GM18907 (cell line): ENCODE measurements around the gene STOX1.
"Not testable (repeated sequence)": the region's sequence is repeated elsewhere in the genome, so short reads cannot be mapped to it uniquely, and the experiment has no call there.

Experiments
- ATAC-seq: cut with Tn5 transposase; IDR thresholded peaks from one replicate; pipeline ENCODE4 v1.9.1; 2021; ENCODE audit warnings: mild to moderate bottlenecking, moderate library complexity; ENCODE audit not compliant: unreplicated experiment

Gene STOX1

GRCh38 chr10:68879628-68880027, 52.3 kb downstream of the STOX1 start:
- ATAC-seq, result no peak

GRCh38 chr10:68880181-68880580, 52.9 kb downstream of the STOX1 start:
- ATAC-seq, result no peak

- no peak for ATAC-seq
Measured at GRCh38 chr10:68895041-68895440, 67.7 kb downstream of the STOX1 start.

GRCh38 chr10:68897336-68897741, 70.0 kb downstream of the STOX1 start:
- no peak for ATAC-seq

- no peak for ATAC-seq
Measured at GRCh38 chr10:68899186-68899745, 71.9 kb downstream of the STOX1 start.

- ATAC-seq, result peak; percentile 48
Measured at GRCh38 chr10:68900427-68901104, 73.2 kb downstream of the STOX1 start.

GRCh38 chr10:68901105-68901927, 74.0 kb downstream of the STOX1 start, which contains the start of gene DDX50:
Gene DDX50, plus strand, starts transcription at chr10:68901315. Its CDS starts 70 bp downstream, at chr10:68901385.
- peak; percentile 98 for ATAC-seq

GRCh38 chr10:68902382-68902781, 75.1 kb downstream of the STOX1 start:
- no peak for ATAC-seq

- no peak for ATAC-seq
Measured at GRCh38 chr10:68924593-68924992, 97.3 kb downstream of the STOX1 start.

DNA sequence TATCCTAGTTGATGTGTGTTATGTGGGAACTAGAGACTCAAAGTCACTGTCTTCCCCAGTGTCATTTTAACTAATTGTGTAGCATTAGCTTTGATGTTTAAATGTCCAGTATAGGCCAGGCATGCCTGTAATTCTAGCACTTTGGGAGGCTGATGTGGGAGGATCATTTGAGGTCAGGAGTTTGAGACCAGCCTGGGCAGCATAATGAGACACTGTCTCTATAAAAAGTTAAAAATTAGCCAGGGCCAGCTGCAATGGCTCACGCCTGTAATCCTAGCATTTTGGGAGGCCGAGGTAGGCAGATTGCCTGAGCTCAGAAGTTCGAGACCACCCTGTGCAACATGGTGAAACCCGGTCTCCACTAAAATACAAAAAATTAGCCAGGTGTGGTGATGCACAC, 98.2 kb downstream of the STOX1 start:
- ATAC-seq, result no peak

DNA sequence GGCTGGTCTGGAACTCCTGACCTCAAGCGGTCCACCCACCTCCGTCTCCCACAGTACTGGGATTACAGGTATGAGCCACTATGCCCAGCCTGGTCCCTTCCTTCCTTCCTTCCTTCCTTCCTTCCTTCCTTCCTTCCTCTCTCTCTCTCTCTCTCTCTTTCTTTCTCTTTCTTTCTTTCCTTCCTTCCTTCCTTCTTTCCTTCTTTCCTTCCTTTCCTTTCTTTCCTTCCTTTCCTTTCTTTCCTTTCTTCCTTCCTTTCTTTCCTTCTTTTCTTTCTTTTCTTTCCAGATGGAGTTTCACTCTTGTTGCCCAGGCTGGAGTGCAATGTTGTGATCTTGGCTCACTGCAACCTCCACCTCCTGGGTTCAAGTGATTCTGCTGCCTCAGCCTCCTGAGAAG, 101.8 kb downstream of the STOX1 start:
- not testable (repeated sequence) for ATAC-seq

- ATAC-seq, result not testable (repeated sequence)
Measured at GRCh38 chr10:68929888-68930287, 102.6 kb downstream of the STOX1 start.

DNA sequence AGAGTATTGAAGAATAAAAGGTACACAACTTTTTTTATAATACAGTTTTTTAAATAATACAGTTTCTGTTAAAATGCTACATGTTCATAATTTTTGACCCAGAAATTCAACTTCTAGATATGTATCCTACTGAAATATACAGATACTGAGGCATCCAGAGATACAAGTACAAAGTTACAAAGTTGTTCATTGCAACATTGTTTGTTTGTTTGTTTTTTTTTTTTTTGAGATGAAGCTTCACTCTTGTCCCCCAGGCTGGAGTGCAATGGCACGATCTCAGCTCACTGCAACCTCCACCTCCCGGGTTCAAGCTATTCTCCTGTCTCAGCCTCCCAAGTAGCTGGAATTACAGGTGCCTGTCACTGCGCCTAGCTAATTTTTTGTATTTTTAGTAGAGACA, 105.5 kb downstream of the STOX1 start:
- ATAC-seq, result not testable (repeated sequence)

DNA sequence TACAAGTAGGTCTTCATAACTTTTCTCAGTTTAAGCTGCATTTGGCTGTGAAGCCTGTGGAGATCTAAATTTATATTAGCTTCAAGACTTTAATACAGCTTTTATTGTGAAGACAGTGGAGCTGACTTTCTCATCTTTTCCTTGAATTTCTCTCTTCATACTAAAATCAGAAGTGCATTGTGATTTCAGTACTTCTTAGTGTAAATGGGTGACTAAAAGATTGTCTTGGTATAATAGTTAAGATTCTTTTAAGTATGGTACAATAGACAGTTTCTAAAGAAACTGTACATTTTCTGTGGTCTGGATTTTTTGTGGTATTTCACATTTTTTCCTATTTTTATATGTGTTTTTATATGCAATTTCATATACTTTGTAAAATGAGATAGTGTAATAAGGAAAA, 107.7 kb downstream of the STOX1 start:
- ATAC-seq, result no peak

DNA sequence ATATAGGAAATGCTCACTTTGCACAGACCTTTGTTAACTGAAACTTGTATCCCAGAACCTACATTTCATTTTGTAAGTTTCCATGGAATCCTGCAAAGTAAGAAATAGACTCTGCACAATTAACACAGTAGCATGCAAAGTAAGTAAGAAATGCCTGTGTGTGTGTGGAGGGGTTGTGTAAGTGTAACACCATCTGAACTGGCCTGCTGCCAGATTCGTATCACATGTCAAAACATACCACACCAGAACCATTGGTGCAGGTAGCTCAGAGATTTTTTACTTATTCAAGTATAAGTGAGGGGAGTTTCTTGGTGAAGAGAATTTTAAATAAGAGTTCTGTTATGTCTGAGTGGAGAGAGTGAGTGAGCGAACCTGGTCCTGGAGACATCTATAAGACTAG, 110.8 kb downstream of the STOX1 start:
- ATAC-seq, result no peak

GRCh38 chr10:68938884-68939283, 111.6 kb downstream of the STOX1 start:
- no peak for ATAC-seq

- not testable (repeated sequence) for ATAC-seq
Measured at GRCh38 chr10:68940917-68941316, 113.6 kb downstream of the STOX1 start.
